22Rv1 (cell line): ENCODE measurements around the gene A1CF.

ENCODE experiments used
- H3K27ac ChIP-seq: fragments of 450-650 bp; 2 replicates; pipeline ENCODE4 v1.5.1; 2017
- ZFX ChIP-seq: fragments of 450-650 bp; IDR thresholded peaks from 2 replicates; pipeline ENCODE4 v1.6.1; 2017; ENCODE audit warnings: antibody characterized with exemption, borderline replicate concordance
- TF ChIP-seq, protein P1 (sequence below): fragments of 450-650 bp; IDR thresholded peaks from 2 replicates; pipeline ENCODE4 v1.5.1; 2017; ENCODE audit warnings: mild to moderate bottlenecking

The A1CF gene

DNA sequence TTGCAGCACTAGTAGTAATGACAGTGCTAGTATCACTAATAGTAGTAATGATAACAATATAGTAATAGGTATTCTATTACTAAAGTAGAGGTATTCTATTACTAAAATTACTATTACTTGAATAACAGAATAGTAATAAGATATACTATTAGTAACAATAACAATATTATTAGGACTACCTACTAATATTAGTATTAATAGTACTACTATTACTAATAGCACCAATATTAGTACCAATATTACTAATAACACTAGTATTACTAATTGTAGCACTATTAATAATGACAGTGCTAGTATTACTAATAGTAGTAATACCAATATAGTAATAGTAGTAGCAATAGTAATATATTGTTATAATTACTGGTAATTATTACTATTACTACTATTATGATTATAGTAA lies 24.1 kb downstream of the A1CF start:
- no peak for TF ChIP-seq ZFX
- TF ChIP-seq, protein P1, sequence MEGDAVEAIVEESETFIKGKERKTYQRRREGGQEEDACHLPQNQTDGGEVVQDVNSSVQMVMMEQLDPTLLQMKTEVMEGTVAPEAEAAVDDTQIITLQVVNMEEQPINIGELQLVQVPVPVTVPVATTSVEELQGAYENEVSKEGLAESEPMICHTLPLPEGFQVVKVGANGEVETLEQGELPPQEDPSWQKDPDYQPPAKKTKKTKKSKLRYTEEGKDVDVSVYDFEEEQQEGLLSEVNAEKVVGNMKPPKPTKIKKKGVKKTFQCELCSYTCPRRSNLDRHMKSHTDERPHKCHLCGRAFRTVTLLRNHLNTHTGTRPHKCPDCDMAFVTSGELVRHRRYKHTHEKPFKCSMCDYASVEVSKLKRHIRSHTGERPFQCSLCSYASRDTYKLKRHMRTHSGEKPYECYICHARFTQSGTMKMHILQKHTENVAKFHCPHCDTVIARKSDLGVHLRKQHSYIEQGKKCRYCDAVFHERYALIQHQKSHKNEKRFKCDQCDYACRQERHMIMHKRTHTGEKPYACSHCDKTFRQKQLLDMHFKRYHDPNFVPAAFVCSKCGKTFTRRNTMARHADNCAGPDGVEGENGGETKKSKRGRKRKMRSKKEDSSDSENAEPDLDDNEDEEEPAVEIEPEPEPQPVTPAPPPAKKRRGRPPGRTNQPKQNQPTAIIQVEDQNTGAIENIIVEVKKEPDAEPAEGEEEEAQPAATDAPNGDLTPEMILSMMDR = no peak
- H3K27ac ChIP-seq = no peak overlapping the region

- TF ChIP-seq, protein P1 = no peak
- TF ChIP-seq ZFX = no peak
- no peak overlapping the region for H3K27ac ChIP-seq
Measured at GRCh38 chr10:50857579-50857978, 27.8 kb downstream of the A1CF start.

GRCh38 chr10:50855461-50855860 lies 30.0 kb downstream of the A1CF start:
- H3K27ac ChIP-seq = no peak overlapping the region
- TF ChIP-seq ZFX = no peak
- TF ChIP-seq, protein P1 = no peak

DNA sequence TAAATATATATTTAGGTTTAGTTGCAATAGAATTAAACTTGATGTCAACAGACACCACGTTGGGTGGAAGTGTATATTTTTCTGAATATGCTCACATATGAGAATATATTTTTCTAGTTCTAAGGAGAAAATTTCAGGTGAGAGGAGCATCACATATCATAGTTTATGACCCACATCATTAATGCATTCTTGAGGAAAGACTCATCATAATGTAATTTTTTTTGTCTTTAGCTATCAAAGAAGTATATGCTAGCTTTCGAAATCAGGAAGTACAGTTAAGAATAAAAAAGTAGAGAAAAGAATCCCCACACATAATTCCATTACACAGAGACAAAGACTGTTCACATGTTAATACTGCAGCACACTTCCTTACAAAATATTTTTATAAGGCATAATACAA lies 30.4 kb downstream of the A1CF start:
- no peak overlapping the region for H3K27ac ChIP-seq

GRCh38 chr10:50853557-50853956 lies 31.9 kb downstream of the A1CF start:
- H3K27ac ChIP-seq = no peak overlapping the region

More for the DNA sequence above, 30.4 kb downstream of the A1CF start:
- TF ChIP-seq ZFX = no peak
- TF ChIP-seq, protein P1 = no peak

GRCh38 chr10:50851884-50852671 lies 33.3 kb downstream of the A1CF start:
- H3K27ac ChIP-seq = no peak overlapping the region
- no peak for TF ChIP-seq ZFX
- TF ChIP-seq, protein P1 = no peak

More at GRCh38 chr10:50853557-50853956, 31.9 kb downstream of the A1CF start:
- TF ChIP-seq ZFX = no peak
- TF ChIP-seq, protein P1 = no peak

- no peak overlapping the region for H3K27ac ChIP-seq
- TF ChIP-seq, protein P1 = no peak
- no peak for TF ChIP-seq ZFX
Measured at GRCh38 chr10:50850578-50851230, 34.7 kb downstream of the A1CF start.
